ENCODE measurements around the gene DSCAM. TPM values are rescaled to one million over a fixed set of nuclear protein-coding genes. Genes with fewer than 3 reads are reported as not detected.

Gene DSCAM
- total and polyA plus RNA-seq, 2 donors (not counting 3 experiments of a cell fraction or from before 2014, with no cell fraction given) = not detected

DNA sequence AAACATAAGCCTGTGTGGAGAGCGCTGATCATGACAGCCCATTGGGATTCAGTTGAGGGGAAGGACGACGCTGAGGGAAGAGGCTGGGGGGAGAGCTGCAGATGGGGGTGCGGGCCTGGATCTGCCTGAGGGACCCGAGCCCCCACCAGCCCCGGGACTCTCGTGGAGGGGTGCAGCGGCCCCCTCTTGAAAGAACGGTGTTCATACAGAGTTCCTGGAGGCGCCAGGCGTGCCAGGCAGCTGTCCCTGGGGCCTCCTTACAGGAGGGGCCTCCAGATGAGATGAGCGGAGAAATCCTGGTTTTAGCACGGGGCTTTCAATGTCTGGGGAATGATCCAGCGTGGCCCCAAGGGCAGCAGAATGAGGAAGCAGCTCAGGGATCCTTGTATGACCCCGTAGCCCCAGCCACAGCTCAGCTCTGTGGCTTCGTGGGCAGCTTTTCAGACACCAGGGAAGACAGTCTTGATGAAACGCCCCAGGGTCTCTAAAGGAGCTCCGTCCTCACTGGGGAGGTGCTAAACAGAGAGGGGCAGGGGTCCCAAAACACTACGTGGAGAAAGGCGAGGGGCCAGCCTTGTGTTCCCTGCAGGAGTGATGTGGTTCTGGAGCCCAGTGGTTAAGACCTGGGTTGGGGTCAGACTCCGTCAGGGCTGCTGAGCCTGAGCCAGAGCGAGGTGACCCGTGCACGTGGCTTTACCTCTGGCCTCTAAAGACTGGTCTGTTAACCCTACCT lies 7.2 kb upstream of the DSCAM start:
- Histone ChIP-seq H4K20me1 (replicated peaks; ENCODE audit: control insufficient read depth, extremely low read depth, insufficient read depth, low read length) (no peaks in the 10 kb centered on the region), H2AFZ (ENCODE audit: low read depth, low read length) (no peak overlapping the region), H3K27ac (ENCODE audit: insufficient read depth, low read depth, low read length) (no peak overlapping the region), H3K9me3 (replicated peaks; ENCODE audit: control insufficient read depth, insufficient read depth, low read length) (peaks cover 2% of the 10 kb centered on the region), H3K9me1 (replicated peaks; ENCODE audit: control insufficient read depth, extremely low read depth, insufficient read depth, low read length) (no peaks in the 10 kb centered on the region), H3K27me3 (ENCODE audit: control insufficient read depth in 2 of 2, insufficient read depth in 2 of 2, low read length in 2 of 2) (no peaks in the 10 kb centered on the region), H3K79me2 (ENCODE audit: control insufficient read depth, insufficient read depth, low read length) (no peaks in the 10 kb centered on the region), H3K36me3 (ENCODE audit: control insufficient read depth in 2 of 2, extremely low read depth in 1 of 2, insufficient read depth in 2 of 2, low read length in 2 of 2) (no peaks in the 10 kb centered on the region), H3K9ac (replicated peaks; ENCODE audit: extremely low read depth, insufficient read depth, low read length) (no peak overlapping the region), H3K4me1 (ENCODE audit: control insufficient read depth, extremely low read depth, insufficient read depth, low read length) (no peaks in the 10 kb centered on the region), H3K4me3 (replicated peaks in 1 of 3; ENCODE audit: insufficient read depth in 1 of 3, low read depth in 1 of 3, low read length in 3 of 3) (no peak overlapping the region), H3K4me2 (ENCODE audit: insufficient read depth, low read length) (no peak overlapping the region)
- ChIA-PET CTCF (no interaction called here), POLR2A (no interaction called here)
- BruUV-seq (replicated peaks) = no TSS peak
- dilution Hi-C loops (cut with MboI; ENCODE audit: extremely low pct_ligation_motif_present, low sequenced_read_pairs) (no loop called here), intact Hi-C loops (cut with micrococcal nuclease) (no loop called here)
- FAIRE-seq = no peak
- no peak for DNase-seq (ENCODE audit: low read depth, low spot score)
- no peak for TF ChIP-seq MYC (IDR thresholded peaks at IDR 0.05; ENCODE audit: low read depth, low read length)

DNA sequence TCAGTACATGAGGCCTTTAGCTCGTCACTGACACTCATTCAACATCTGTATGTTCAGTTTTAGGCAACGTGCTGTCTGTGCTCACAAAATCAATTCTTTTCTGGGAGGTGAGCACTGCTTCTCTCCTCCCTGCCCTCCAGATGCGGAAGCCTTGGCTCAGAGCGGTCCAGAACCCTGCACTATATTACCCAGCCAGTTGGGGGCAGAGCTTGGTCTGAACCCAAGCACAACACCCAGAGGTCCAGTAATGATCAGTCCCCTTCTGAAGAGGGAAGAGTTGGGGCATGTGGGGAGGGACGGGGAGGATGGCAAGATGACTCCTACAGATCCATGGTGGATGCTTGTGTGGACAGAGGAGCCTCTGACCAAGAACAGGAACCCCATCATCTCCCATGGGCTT lies 5.6 kb upstream of the DSCAM start:
- Histone ChIP-seq H3K9me3 (replicated peaks; ENCODE audit: control insufficient read depth, insufficient read depth, low read length) (peaks cover 2% of the 10 kb centered on the region), H3K9me1 (replicated peaks; ENCODE audit: control insufficient read depth, extremely low read depth, insufficient read depth, low read length) (no peaks in the 10 kb centered on the region), H3K36me3 (ENCODE audit: control insufficient read depth in 2 of 2, extremely low read depth in 1 of 2, insufficient read depth in 2 of 2, low read length in 2 of 2) (no peaks in the 10 kb centered on the region), H4K20me1 (replicated peaks; ENCODE audit: control insufficient read depth, extremely low read depth, insufficient read depth, low read length) (no peaks in the 10 kb centered on the region), H2AFZ (ENCODE audit: low read depth, low read length) (no peak overlapping the region), H3K4me2 (ENCODE audit: insufficient read depth, low read length) (no peak overlapping the region), H3K79me2 (ENCODE audit: control insufficient read depth, insufficient read depth, low read length) (no peaks in the 10 kb centered on the region), H3K27ac (ENCODE audit: insufficient read depth, low read depth, low read length) (no peak overlapping the region), H3K4me3 (replicated peaks in 1 of 3; ENCODE audit: insufficient read depth in 1 of 3, low read depth in 1 of 3, low read length in 3 of 3) (no peak overlapping the region), H3K4me1 (ENCODE audit: control insufficient read depth, extremely low read depth, insufficient read depth, low read length) (no peaks in the 10 kb centered on the region), H3K27me3 (ENCODE audit: control insufficient read depth in 2 of 2, insufficient read depth in 2 of 2, low read length in 2 of 2) (no peaks in the 10 kb centered on the region), H3K9ac (replicated peaks; ENCODE audit: extremely low read depth, insufficient read depth, low read length) (no peak overlapping the region)
- no TSS peak for BruUV-seq (replicated peaks)
- ChIA-PET CTCF (no interaction called here), POLR2A (no interaction called here)
- dilution Hi-C loops (cut with MboI; ENCODE audit: extremely low pct_ligation_motif_present, low sequenced_read_pairs) (no loop called here), intact Hi-C loops (cut with micrococcal nuclease) (no loop called here)
- DNase-seq (ENCODE audit: low read depth, low spot score) (no peak), FAIRE-seq (no peak)
- TF ChIP-seq JUN (IDR thresholded peaks at IDR 0.05; ENCODE audit: borderline replicate concordance, insufficient read depth, insufficient read length, low read depth) = no peak
- TF ChIP-seq EZH2 (IDR thresholded peaks at IDR 0.05; ENCODE audit: borderline replicate concordance, low read depth, low read length, severe bottlenecking) = no peak
- no peak for TF ChIP-seq GATA2 (IDR thresholded peaks at IDR 0.05; ENCODE audit: insufficient read depth, insufficient read length, low read depth, low read length)
- TF ChIP-seq, protein P1, sequence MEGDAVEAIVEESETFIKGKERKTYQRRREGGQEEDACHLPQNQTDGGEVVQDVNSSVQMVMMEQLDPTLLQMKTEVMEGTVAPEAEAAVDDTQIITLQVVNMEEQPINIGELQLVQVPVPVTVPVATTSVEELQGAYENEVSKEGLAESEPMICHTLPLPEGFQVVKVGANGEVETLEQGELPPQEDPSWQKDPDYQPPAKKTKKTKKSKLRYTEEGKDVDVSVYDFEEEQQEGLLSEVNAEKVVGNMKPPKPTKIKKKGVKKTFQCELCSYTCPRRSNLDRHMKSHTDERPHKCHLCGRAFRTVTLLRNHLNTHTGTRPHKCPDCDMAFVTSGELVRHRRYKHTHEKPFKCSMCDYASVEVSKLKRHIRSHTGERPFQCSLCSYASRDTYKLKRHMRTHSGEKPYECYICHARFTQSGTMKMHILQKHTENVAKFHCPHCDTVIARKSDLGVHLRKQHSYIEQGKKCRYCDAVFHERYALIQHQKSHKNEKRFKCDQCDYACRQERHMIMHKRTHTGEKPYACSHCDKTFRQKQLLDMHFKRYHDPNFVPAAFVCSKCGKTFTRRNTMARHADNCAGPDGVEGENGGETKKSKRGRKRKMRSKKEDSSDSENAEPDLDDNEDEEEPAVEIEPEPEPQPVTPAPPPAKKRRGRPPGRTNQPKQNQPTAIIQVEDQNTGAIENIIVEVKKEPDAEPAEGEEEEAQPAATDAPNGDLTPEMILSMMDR (IDR thresholded peaks at IDR 0.05; ENCODE audit: extremely low read depth in 1 of 2, insufficient read depth in 1 of 2, low read depth in 1 of 2, low read length in 2 of 2) = no peak
- TF ChIP-seq, protein P2, sequence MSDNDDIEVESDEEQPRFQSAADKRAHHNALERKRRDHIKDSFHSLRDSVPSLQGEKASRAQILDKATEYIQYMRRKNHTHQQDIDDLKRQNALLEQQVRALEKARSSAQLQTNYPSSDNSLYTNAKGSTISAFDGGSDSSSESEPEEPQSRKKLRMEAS (IDR thresholded peaks at IDR 0.05; ENCODE audit: insufficient read depth, insufficient read length) = no peak
